SW 1271 (cell line): ENCODE measurements around the gene OR4B1.

ENCODE experiments used
- DNase-seq, 2 experiments: peaks; one replicate each; lab custom pipeline; 2025; lab: John Stamatoyannopoulos, UW

The OR4B1 gene

DNA sequence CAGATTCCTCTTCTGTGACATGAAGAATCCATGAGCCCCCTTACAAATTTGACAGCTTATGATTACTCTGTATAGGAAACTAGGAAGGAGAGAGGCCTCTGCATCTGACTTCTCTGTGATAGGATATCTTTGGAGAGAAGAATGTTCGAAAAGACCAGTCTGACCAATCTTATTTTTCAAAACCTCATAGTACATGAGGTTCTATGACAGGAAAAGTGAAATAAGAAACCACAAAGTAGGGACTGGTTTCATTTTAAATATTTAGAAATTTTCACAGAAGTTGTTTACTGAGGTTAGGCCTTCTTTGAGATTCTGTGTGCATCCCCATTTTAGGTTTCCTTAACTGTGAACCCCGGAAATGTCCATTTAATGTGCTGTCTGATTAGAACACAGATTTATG, 45.0 kb downstream of the OR4B1 start:
- no peak for DNase-seq

DNA sequence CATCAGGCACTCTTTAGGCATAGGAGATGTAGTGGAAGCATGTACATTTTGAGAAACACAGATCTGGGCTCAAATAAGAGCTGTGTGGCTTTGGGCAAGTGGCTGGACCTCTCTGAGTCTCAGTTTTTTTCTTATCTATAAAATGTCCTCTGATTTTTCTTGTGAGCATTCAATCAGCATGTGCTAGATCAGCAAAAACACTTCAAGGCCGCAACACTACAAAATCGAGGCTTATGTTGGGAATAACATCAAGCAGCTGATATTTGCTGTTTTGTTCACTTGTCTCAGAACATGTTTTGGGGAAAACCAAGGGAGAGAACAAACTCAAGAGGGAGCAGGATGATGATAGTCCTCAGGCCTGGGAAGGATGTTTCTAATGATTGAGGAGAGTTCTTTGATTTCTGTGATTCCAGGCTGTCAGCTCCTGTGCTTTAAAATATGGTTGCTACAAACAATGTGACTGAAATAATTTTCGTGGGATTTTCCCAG, 46.9 kb downstream of the OR4B1 start, which contains the start of gene OR4X1:
Gene OR4X1 (plus strand): TSS at position 439 of the 489 bp plus-strand sequence. CDS start 0 bp downstream, at position 439.
- no peak for DNase-seq
